HEK293 (cell line): ENCODE measurements around the gene PLCL2.

Experiments
- CTCF ChIA-PET: fragments of 350-600 bp; formaldehyde crosslinking; extraction: SDS; loops from one replicate; lab custom pipeline; 2021; ENCODE audit warnings: antibody characterized with exemption; lab: Yijun Ruan, JAX
- POLR2A ChIA-PET: fragments of 300-600 bp; formaldehyde crosslinking; extraction: SDS; loops from one replicate; lab custom pipeline; 2020; ENCODE audit warnings: antibody characterized with exemption, inconsistent platforms; lab: Yijun Ruan, JAX
- H3K27ac ChIP-seq: fragments of 200-500 bp; sonication (Bioruptor generic); 2 replicates; pipeline ENCODE4 v1.5.1; 2014; ENCODE audit warnings: low read depth, low read length, control low read depth, inconsistent platforms; ENCODE audit errors: extremely low read depth
- H3K36me3 ChIP-seq, 2 experiments: fragments of 200-500 bp in 1 of 2; sonication (Bioruptor generic) in 1 of 2; 1 replicate in 1 of 2; 2 replicates in 1 of 2; pipeline ENCODE4 v1.5.1; 2014 to 2017; ENCODE audit warnings: inconsistent platforms in 2 of 2, low read length in 2 of 2; ENCODE audit not compliant: control insufficient read depth in 2 of 2, insufficient read depth in 1 of 2
- H3K4me1 ChIP-seq: fragments of 200-500 bp; sonication (Bioruptor generic); 2 replicates; pipeline ENCODE4 v1.5.1; 2014; ENCODE audit warnings: mild to moderate bottlenecking, low read length, inconsistent platforms; ENCODE audit not compliant: control insufficient read depth, insufficient read depth
- H3K4me3 ChIP-seq: 2 replicates; pipeline ENCODE4 v1.5.1; 2011; ENCODE audit warnings: low read depth, mild to moderate bottlenecking, control low read depth, low read length, moderate library complexity
- H3K9me3 ChIP-seq: fragments of 200-500 bp; sonication (Bioruptor generic); 2 replicates; pipeline ENCODE4 v1.5.1; 2014; ENCODE audit warnings: low read depth, low read length, inconsistent platforms; ENCODE audit not compliant: control insufficient read depth, insufficient read depth
- KLF16 ChIP-seq: fragments of 450-650 bp; formaldehyde crosslinking; IDR thresholded peaks from 2 replicates; pipeline ENCODE4 v1.5.1; 2017; ENCODE audit warnings: missing biosample characterization, missing genetic modification characterization
- SETDB1 ChIP-seq: IDR thresholded peaks from one replicate; pipeline ENCODE4 v1.6.1; 2017; ENCODE audit warnings: mild to moderate bottlenecking, low read length, moderate library complexity, mixed read lengths; ENCODE audit not compliant: insufficient read length
- SP2 ChIP-seq: fragments of 450-650 bp; formaldehyde crosslinking; IDR thresholded peaks from 2 replicates; pipeline ENCODE4 v1.5.1; 2016; ENCODE audit warnings: missing biosample characterization, missing genetic modification characterization
- ZBTB11 ChIP-seq: fragments of 450-650 bp; formaldehyde crosslinking; conservative IDR thresholded peaks from 2 replicates; pipeline ENCODE4 v1.5.1; 2016; ENCODE audit warnings: low read depth, missing biosample characterization, missing genetic modification characterization
- ZBTB20 ChIP-seq: fragments of 450-650 bp; formaldehyde crosslinking; IDR thresholded peaks from 2 replicates; pipeline ENCODE4 v1.5.1; 2016; ENCODE audit warnings: missing biosample characterization, missing genetic modification characterization
- ZNF132 ChIP-seq: fragments of 450-650 bp; formaldehyde crosslinking; IDR thresholded peaks from 2 replicates; pipeline ENCODE4 v1.5.1; 2017; ENCODE audit warnings: missing biosample characterization, missing genetic modification characterization, borderline replicate concordance
- ZNF148 ChIP-seq: fragments of 450-650 bp; formaldehyde crosslinking; IDR thresholded peaks from 2 replicates; pipeline ENCODE4 v1.5.0; 2017; ENCODE audit warnings: missing biosample characterization, missing genetic modification characterization, borderline replicate concordance
- ZNF266 ChIP-seq: fragments of 450-650 bp; formaldehyde crosslinking; IDR thresholded peaks from 2 replicates; pipeline ENCODE4 v1.5.1; 2016; ENCODE audit warnings: missing biosample characterization, missing genetic modification characterization, low read depth
- ZNF37A ChIP-seq: fragments of 450-650 bp; IDR thresholded peaks from 2 replicates; pipeline ENCODE4 v1.5.1; 2018; ENCODE audit warnings: missing biosample characterization, missing genetic modification characterization
- ZNF585B ChIP-seq: fragments of 450-650 bp; formaldehyde crosslinking; IDR thresholded peaks from 2 replicates; pipeline ENCODE4 v1.5.1; 2016; ENCODE audit warnings: missing biosample characterization, missing genetic modification characterization
- ZNF670 ChIP-seq: fragments of 450-650 bp; formaldehyde crosslinking; IDR thresholded peaks from 2 replicates; pipeline ENCODE4 v1.5.1; 2016; ENCODE audit warnings: missing biosample characterization, missing genetic modification characterization, low read depth
- ZNF701 ChIP-seq: fragments of 450-650 bp; formaldehyde crosslinking; IDR thresholded peaks from 2 replicates; pipeline ENCODE4 v1.5.1; 2016; ENCODE audit warnings: missing biosample characterization, missing genetic modification characterization
- ZNF704 ChIP-seq: fragments of 450-650 bp; formaldehyde crosslinking; IDR thresholded peaks from 2 replicates; pipeline ENCODE4 v1.5.1; 2016; ENCODE audit warnings: missing biosample characterization, missing genetic modification characterization
- ZNF707 ChIP-seq: fragments of 450-650 bp; formaldehyde crosslinking; IDR thresholded peaks from 2 replicates; pipeline ENCODE4 v1.5.1; 2016; ENCODE audit warnings: missing biosample characterization, missing genetic modification characterization
- TF ChIP-seq, protein P1 (sequence below): fragments of 450-650 bp; formaldehyde crosslinking; IDR thresholded peaks from 2 replicates; pipeline ENCODE4 v1.5.1; 2016; ENCODE audit warnings: missing biosample characterization, missing genetic modification characterization
- TF ChIP-seq, protein P2 (sequence below): fragments of 450-650 bp; formaldehyde crosslinking; IDR thresholded peaks from 2 replicates; pipeline ENCODE4 v1.5.1; 2016; ENCODE audit warnings: missing biosample characterization, missing genetic modification characterization
- TF ChIP-seq, protein P3 (sequence below): fragments of 450-650 bp; formaldehyde crosslinking; IDR thresholded peaks from 2 replicates; pipeline ENCODE4 v1.5.1; 2016; ENCODE audit warnings: missing biosample characterization, missing genetic modification characterization
- TF ChIP-seq, protein P4 (sequence below): fragments of 450-650 bp; formaldehyde crosslinking; IDR thresholded peaks from 2 replicates; pipeline ENCODE4 v1.5.1; 2016; ENCODE audit warnings: missing biosample characterization, missing genetic modification characterization

PLCL2 gene

GRCh38 chr3:16912400-16913263 is 27.9 kb downstream of the PLCL2 start:
- TF ChIP-seq ZNF132 (no peak), ZNF37A (tag by site-specific recombination) (no peak), ZNF707 (no peak), ZNF266 (tag by site-specific recombination) (no peak), SP2 (no peak), KLF16 (tag by site-specific recombination) (no peak), ZBTB20 (tag by site-specific recombination) (no peak), SETDB1 (no peak), ZNF704 (tag by site-specific recombination) (no peak), ZNF148 (tag by site-specific recombination) (no peak), ZNF701 (tag by site-specific recombination) (no peak), ZNF670 (tag by site-specific recombination) (no peak), ZBTB11 (no peak), ZNF585B (no peak)
- TF ChIP-seq, protein P1, sequence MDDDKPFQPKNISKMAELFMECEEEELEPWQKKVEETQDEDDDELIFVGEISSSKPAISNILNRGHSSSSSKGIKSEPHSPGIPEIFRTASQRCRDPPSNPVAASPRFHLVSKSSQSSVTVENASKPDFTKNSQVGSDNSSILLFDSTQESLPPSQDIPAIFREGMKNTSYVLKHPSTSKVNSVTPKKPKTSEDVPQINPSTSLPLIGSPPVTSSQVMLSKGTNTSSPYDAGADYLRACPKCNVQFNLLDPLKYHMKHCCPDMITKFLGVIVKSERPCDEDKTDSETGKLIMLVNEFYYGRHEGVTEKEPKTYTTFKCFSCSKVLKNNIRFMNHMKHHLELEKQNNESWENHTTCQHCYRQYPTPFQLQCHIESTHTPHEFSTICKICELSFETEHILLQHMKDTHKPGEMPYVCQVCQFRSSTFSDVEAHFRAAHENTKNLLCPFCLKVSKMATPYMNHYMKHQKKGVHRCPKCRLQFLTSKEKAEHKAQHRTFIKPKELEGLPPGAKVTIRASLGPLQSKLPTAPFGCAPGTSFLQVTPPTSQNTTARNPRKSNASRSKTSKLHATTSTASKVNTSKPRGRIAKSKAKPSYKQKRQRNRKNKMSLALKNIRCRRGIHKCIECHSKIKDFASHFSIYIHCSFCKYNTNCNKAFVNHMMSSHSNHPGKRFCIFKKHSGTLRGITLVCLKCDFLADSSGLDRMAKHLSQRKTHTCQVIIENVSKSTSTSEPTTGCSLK (tag by site-specific recombination) = no peak
- TF ChIP-seq, protein P2, sequence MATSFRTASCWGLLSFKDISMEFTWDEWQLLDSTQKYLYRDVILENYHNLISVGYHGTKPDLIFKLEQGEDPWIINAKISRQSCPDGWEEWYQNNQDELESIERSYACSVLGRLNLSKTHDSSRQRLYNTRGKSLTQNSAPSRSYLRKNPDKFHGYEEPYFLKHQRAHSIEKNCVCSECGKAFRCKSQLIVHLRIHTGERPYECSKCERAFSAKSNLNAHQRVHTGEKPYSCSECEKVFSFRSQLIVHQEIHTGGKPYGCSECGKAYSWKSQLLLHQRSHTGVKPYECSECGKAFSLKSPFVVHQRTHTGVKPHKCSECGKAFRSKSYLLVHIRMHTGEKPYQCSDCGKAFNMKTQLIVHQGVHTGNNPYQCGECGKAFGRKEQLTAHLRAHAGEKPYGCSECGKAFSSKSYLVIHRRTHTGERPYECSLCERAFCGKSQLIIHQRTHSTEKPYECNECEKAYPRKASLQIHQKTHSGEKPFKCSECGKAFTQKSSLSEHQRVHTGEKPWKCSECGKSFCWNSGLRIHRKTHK = no peak
- TF ChIP-seq, protein P3, sequence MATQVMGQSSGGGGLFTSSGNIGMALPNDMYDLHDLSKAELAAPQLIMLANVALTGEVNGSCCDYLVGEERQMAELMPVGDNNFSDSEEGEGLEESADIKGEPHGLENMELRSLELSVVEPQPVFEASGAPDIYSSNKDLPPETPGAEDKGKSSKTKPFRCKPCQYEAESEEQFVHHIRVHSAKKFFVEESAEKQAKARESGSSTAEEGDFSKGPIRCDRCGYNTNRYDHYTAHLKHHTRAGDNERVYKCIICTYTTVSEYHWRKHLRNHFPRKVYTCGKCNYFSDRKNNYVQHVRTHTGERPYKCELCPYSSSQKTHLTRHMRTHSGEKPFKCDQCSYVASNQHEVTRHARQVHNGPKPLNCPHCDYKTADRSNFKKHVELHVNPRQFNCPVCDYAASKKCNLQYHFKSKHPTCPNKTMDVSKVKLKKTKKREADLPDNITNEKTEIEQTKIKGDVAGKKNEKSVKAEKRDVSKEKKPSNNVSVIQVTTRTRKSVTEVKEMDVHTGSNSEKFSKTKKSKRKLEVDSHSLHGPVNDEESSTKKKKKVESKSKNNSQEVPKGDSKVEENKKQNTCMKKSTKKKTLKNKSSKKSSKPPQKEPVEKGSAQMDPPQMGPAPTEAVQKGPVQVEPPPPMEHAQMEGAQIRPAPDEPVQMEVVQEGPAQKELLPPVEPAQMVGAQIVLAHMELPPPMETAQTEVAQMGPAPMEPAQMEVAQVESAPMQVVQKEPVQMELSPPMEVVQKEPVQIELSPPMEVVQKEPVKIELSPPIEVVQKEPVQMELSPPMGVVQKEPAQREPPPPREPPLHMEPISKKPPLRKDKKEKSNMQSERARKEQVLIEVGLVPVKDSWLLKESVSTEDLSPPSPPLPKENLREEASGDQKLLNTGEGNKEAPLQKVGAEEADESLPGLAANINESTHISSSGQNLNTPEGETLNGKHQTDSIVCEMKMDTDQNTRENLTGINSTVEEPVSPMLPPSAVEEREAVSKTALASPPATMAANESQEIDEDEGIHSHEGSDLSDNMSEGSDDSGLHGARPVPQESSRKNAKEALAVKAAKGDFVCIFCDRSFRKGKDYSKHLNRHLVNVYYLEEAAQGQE (tag by site-specific recombination) = no peak
- TF ChIP-seq, protein P4, sequence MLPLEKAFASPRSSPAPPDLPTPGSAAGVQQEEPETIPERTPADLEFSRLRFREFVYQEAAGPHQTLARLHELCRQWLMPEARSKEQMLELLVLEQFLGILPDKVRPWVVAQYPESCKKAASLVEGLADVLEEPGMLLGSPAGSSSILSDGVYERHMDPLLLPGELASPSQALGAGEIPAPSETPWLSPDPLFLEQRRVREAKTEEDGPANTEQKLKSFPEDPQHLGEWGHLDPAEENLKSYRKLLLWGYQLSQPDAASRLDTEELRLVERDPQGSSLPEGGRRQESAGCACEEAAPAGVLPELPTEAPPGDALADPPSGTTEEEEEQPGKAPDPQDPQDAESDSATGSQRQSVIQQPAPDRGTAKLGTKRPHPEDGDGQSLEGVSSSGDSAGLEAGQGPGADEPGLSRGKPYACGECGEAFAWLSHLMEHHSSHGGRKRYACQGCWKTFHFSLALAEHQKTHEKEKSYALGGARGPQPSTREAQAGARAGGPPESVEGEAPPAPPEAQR = no peak
- TF ChIP-seq, all 188 proteins: peak for 0
- peaks cover 9% of the 10 kb centered on the region for H3K4me1 ChIP-seq
- H3K27ac ChIP-seq = no peak overlapping the region
- H3K9me3 ChIP-seq = no peaks in the 10 kb centered on the region
- H3K4me3 ChIP-seq = no peak overlapping the region
- ChIA-PET CTCF (interaction anchor here (0.5 kb wide), 1 partner anchor 70 kb away, joined by 3 read pairs; no protein-coding TSS in a partner anchor), POLR2A (no interaction called here)
- H3K36me3 ChIP-seq = no peaks in the 10 kb centered on the region
